Motor neuron (in vitro differentiated cells): ENCODE data around the gene NACC2. TPM values are rescaled to one million over a fixed set of nuclear protein-coding genes. Genes with fewer than 3 reads are reported as not detected.

Experiments used
- ATAC-seq, 8 experiments: fragments of 200-7000 bp; cut with Tn5 transposase; replicated peaks in 6 of 8; 2 replicates each; pipeline ENCODE4 v1.8.0; 2021; ENCODE audit warnings: mild to moderate bottlenecking in 8 of 8, moderate library complexity in 8 of 8
- H3K27ac ChIP-seq, 2 donors: fragments of 250-450 bp; sonication (Bioruptor Pico); 2 replicates each; pipeline ENCODE4 v1.9.0; 2021; ENCODE audit warnings: antibody characterized with exemption in 2 of 2, mild to moderate bottlenecking in 2 of 2, moderate library complexity in 1 of 2
- H3K4me1 ChIP-seq, 2 donors: fragments of 250-450 bp; sonication (Bioruptor Pico); replicated peaks in 1 of 2; 2 replicates each; pipeline ENCODE4 v1.6.1; 2021; ENCODE audit warnings: antibody characterized with exemption in 2 of 2, mild to moderate bottlenecking in 2 of 2, moderate library complexity in 1 of 2
- H3K4me3 ChIP-seq, 5 donors: fragments of 250-450 bp; sonication (Bioruptor Pico); 2 replicates each; pipeline ENCODE4 v1.9.0; 2021; ENCODE audit warnings: antibody characterized with exemption in 5 of 5, mild to moderate bottlenecking in 5 of 5, moderate library complexity in 4 of 5
- WGBS, 10 experiments: fragments of 450-650 bp; shearing (Covaris generic); methylation state at CpG; one replicate each; pipeline ENCODE4 v1.0.0; 2022; 5-methylcytosine and 5-hydroxymethylcytosine counted together
- in situ Hi-C, 9 experiments: fragments of 400-800 bp; cut with MboI; loops; one replicate each; pipeline ENCODE4 v1.15.0; 2021; ENCODE audit warnings: low sequenced_read_pairs in 9 of 9, low pct_unique_long_range_greater_than_20kb in 2 of 9; ENCODE audit not compliant: unreplicated experiment in 9 of 9
- total RNA-seq, 8 experiments: library from RNA; unstranded; fragments of 300-600 nt; gene quantifications; 2 replicates each; pipeline versions ENCODE4 v1.2.3 to v1.2.4, GENCODE V29; 2022

Gene NACC2
- total RNA-seq, 8 experiments from 2014 or later = 3.8 to 43.0 (median 16.7) TPM

- 41 to 93% (median 55%) methylated on average over 2 to 16 of the region's 24 CpGs; no CpG with 5 or more reads in 1 of the 10 experiments for WGBS, 10 experiments
- in situ Hi-C loops = no loop called here
- peak in 5 of 8 experiments; percentile 61 to 74 (median 66) for ATAC-seq
- peak overlapping the region; percentile 75 to 81 for H3K27ac ChIP-seq
- H3K4me1 ChIP-seq = peaks cover 94 to 96% of the 10 kb centered on the region in 2 donors
- H3K4me3 ChIP-seq = peak overlapping the region in 1 of 5 donors; percentile 8
Observed at GRCh38 chr9:136007934-136008692, 87.0 kb downstream of the NACC2 start.

- H3K4me1 ChIP-seq = peaks cover 91 to 95% of the 10 kb centered on the region in 2 donors
- peak in 2 of 8 experiments; percentile 11 to 12 for ATAC-seq
Observed at GRCh38 chr9:136007276-136007933, 87.7 kb downstream of the NACC2 start.

GRCh38 chr9:136006169-136006568 is 88.9 kb downstream of the NACC2 start:
- no peak overlapping the region for H3K4me3 ChIP-seq
- 19 to 100% (median 100%) methylated on average over 1 to 3 of the region's 7 CpGs; no CpG with 5 or more reads in 7 of the 10 experiments for WGBS, 10 experiments
- peak overlapping the region in 1 of 2 donors; percentile 41 for H3K27ac ChIP-seq
- peaks cover 82 to 86% of the 10 kb centered on the region in 2 donors for H3K4me1 ChIP-seq
- ATAC-seq = no peak
- in situ Hi-C loops = no loop called here

More at GRCh38 chr9:136007276-136007933, 87.7 kb downstream of the NACC2 start:
- Histone ChIP-seq H3K27ac (peak overlapping the region; percentile 75 to 81), H3K4me3 (peak overlapping the region in 1 of 5 donors; percentile 8)
- 68 to 100% (median 90%) methylated on average over 4 to 29 of the region's 36 CpGs; no CpG with 5 or more reads in 3 of the 10 experiments for WGBS, 10 experiments
- in situ Hi-C loops = no loop called here

- no CpG with 5 or more reads among the region's 15 CpGs for WGBS, 10 experiments
- no peak overlapping the region for H3K4me3 ChIP-seq
- peak overlapping the region; percentile 63 to 71 for H3K27ac ChIP-seq
- ATAC-seq = peak in 5 of 8 experiments; percentile 48 to 54 (median 51)
- in situ Hi-C loops = no loop called here
- peaks cover 75 to 81% of the 10 kb centered on the region in 2 donors for H3K4me1 ChIP-seq
Observed at GRCh38 chr9:136004712-136005111, 90.4 kb downstream of the NACC2 start.

- in situ Hi-C loops = no loop called here
- WGBS, 10 experiments = no CpG with 5 or more reads among the region's 9 CpGs
Observed at GRCh38 chr9:136004219-136004618, 90.9 kb downstream of the NACC2 start.

GRCh38 chr9:136003411-136004218 is 91.5 kb downstream of the NACC2 start:
- Histone ChIP-seq H3K4me3 (no peak overlapping the region), H3K27ac (peak overlapping the region in 1 of 2 donors; percentile 71), H3K4me1 (peaks cover 64 to 70% of the 10 kb centered on the region in 2 donors)
- WGBS, 10 experiments = 33% methylated on average over 2 of the region's 15 CpGs; no CpG with 5 or more reads in 9 of the 10 experiments
- in situ Hi-C loops = no loop called here
- ATAC-seq = peak in 4 of 8 experiments; percentile 0 to 61 (median 36)

More at GRCh38 chr9:136004219-136004618, 90.9 kb downstream of the NACC2 start:
- peak overlapping the region; percentile 63 to 71 for H3K27ac ChIP-seq
- peaks cover 70 to 76% of the 10 kb centered on the region in 2 donors for H3K4me1 ChIP-seq
- H3K4me3 ChIP-seq = no peak overlapping the region
- peak in 5 of 8 experiments; percentile 2 to 6 (median 3) for ATAC-seq

- 60% methylated on average over 1 of the region's 10 CpGs; no CpG with 5 or more reads in 9 of the 10 experiments for WGBS, 10 experiments
- in situ Hi-C loops = no loop called here
- ATAC-seq = peak in 6 of 8 experiments; percentile 9 to 75 (median 21)
Observed at GRCh38 chr9:136002881-136003280, 92.2 kb downstream of the NACC2 start.

GRCh38 chr9:136002215-136002614 is 92.9 kb downstream of the NACC2 start:
- WGBS, 10 experiments = 100% methylated on average over 1 to 2 of the region's 11 CpGs; no CpG with 5 or more reads in 7 of the 10 experiments
- H3K4me1 ChIP-seq = peaks cover 60 to 62% of the 10 kb centered on the region in 2 donors
- in situ Hi-C loops = no loop called here
- no peak overlapping the region for H3K27ac ChIP-seq
- no peak overlapping the region for H3K4me3 ChIP-seq
- ATAC-seq = no peak

More at GRCh38 chr9:136002881-136003280, 92.2 kb downstream of the NACC2 start:
- H3K4me3 ChIP-seq = no peak overlapping the region
- no peak overlapping the region for H3K27ac ChIP-seq
- peaks cover 59 to 63% of the 10 kb centered on the region in 2 donors for H3K4me1 ChIP-seq

- peak; percentile 8 to 71 (median 35) for ATAC-seq
- 0 to 39% (median 15%) methylated on average over 1 to 3 of the region's 18 CpGs; no CpG with 5 or more reads in 6 of the 10 experiments for WGBS, 10 experiments
- Histone ChIP-seq H3K4me1 (peaks cover 51 to 54% of the 10 kb centered on the region in 2 donors), H3K4me3 (no peak overlapping the region), H3K27ac (peak overlapping the region in 1 of 2 donors; percentile 28)
- in situ Hi-C loops = no loop called here
Observed at GRCh38 chr9:136001231-136001630, 93.9 kb downstream of the NACC2 start.

- 60 to 90% (median 83%) methylated on average over 1 to 9 of the region's 16 CpGs; no CpG with 5 or more reads in 5 of the 10 experiments for WGBS, 10 experiments
Observed at GRCh38 chr9:135998410-135999071, 96.5 kb downstream of the NACC2 start.

GRCh38 chr9:135998016-135998380 is 97.1 kb downstream of the NACC2 start:
- in situ Hi-C loops = loop anchor here in 1 of 9 experiments (25.0 kb wide), 1 partner anchor 89 kb away; the partner anchor contains the start of gene NACC2
- no peak for ATAC-seq
- H3K4me1 ChIP-seq = peaks cover 46 to 48% of the 10 kb centered on the region in 2 donors
- peak overlapping the region in 1 of 2 donors; percentile 36 for H3K27ac ChIP-seq
- WGBS, 10 experiments = 100% methylated on average over 1 of the region's 10 CpGs; no CpG with 5 or more reads in 9 of the 10 experiments
- H3K4me3 ChIP-seq = no peak overlapping the region

More at GRCh38 chr9:135998410-135999071, 96.5 kb downstream of the NACC2 start:
- Histone ChIP-seq H3K4me1 (peaks cover 47 to 48% of the 10 kb centered on the region in 2 donors), H3K4me3 (no peak overlapping the region), H3K27ac (no peak overlapping the region)
- in situ Hi-C loops = loop anchor here in 1 of 9 experiments (25.0 kb wide), 1 partner anchor 89 kb away; the partner anchor contains the start of gene NACC2
- ATAC-seq = no peak
